ENCODE results near the gene SPAG4.

The SPAG4 gene

DNA sequence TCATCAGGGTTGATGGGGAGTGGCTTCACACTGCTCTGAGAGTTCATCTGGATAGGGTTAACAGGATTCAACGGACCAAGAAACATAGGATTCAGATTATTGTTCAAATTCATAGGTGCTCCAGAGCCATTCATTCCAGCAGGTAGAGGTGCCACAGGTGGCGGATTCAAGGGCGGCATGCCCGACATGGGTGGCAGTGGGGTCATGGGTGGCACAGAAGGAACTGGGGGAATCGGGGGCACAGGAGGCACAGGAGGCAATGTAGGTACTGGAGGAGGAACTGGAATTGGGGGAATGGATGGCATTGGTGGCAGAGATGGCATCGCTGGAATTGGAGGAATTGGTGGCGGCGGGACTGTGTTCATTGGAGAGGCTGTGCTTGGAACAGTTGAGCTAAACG is 38.8 kb downstream of the SPAG4 start:
- Histone ChIP-seq H2AFZ (ENCODE audit: low read length) (no peak overlapping the region), H3K9ac (ENCODE audit: low read depth, low read length, poor library complexity, severe bottlenecking) (no peak overlapping the region), H3K4me3 (ENCODE audit: low read length, poor library complexity, severe bottlenecking) (no peak overlapping the region), H3K27me3 (ENCODE audit: insufficient read depth, low read length, poor library complexity, severe bottlenecking) (no peaks in the 10 kb centered on the region), H3K36me3 (ENCODE audit: insufficient read depth, low read length) (peaks cover 48% of the 10 kb centered on the region), H3K9me2 (replicated peaks; ENCODE audit: low read depth, low read length) (no peaks in the 10 kb centered on the region), H4K20me1 (ENCODE audit: insufficient read depth, low read length, poor library complexity, severe bottlenecking) (peaks cover 100% of the 10 kb centered on the region), H3K79me2 (ENCODE audit: insufficient read depth, low read length) (peaks cover 100% of the 10 kb centered on the region), H3K9me3 (ENCODE audit: insufficient read depth, low read depth, low read length) (no peaks in the 10 kb centered on the region), H3K4me1 (ENCODE audit: insufficient read depth, low read length, poor library complexity, severe bottlenecking) (peaks cover 29% of the 10 kb centered on the region), H3K4me2 (ENCODE audit: low read depth, low read length, poor library complexity, severe bottlenecking) (no peak overlapping the region), H3F3A (ENCODE audit: low read depth) (no peaks in the 10 kb centered on the region)
- no peak for TF ChIP-seq EZH2phosphoT487 (IDR thresholded peaks at IDR 0.05; ENCODE audit: borderline replicate concordance)
- TF ChIP-seq, protein P1, sequence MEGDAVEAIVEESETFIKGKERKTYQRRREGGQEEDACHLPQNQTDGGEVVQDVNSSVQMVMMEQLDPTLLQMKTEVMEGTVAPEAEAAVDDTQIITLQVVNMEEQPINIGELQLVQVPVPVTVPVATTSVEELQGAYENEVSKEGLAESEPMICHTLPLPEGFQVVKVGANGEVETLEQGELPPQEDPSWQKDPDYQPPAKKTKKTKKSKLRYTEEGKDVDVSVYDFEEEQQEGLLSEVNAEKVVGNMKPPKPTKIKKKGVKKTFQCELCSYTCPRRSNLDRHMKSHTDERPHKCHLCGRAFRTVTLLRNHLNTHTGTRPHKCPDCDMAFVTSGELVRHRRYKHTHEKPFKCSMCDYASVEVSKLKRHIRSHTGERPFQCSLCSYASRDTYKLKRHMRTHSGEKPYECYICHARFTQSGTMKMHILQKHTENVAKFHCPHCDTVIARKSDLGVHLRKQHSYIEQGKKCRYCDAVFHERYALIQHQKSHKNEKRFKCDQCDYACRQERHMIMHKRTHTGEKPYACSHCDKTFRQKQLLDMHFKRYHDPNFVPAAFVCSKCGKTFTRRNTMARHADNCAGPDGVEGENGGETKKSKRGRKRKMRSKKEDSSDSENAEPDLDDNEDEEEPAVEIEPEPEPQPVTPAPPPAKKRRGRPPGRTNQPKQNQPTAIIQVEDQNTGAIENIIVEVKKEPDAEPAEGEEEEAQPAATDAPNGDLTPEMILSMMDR (conservative IDR thresholded peaks at IDR 0.05; ENCODE audit: low read length), result no peak

DNA sequence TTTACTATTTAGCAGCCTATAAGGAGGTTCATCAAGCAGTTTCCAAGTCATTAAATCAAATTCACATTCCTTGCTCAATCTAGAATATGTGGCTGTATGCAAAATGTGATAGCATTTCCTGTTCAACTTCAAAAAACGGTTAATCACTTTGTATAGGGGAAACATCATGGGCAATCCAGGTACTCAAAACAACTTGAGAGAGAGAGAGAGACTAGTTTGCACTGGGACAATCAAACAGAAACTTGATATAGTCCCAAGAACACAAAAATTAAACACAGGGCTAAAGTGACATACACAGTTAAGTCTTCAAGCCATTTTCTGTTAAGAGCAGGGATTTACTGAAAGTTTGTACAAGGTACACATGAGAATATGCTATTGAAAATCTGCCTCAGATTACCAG is 41.6 kb downstream of the SPAG4 start:
- Histone ChIP-seq H4K20me1 (ENCODE audit: insufficient read depth, low read length, poor library complexity, severe bottlenecking) (peaks cover 100% of the 10 kb centered on the region), H3K9ac (ENCODE audit: low read depth, low read length, poor library complexity, severe bottlenecking) (peak overlapping the region; percentile 22), H3K9me2 (replicated peaks; ENCODE audit: low read depth, low read length) (no peaks in the 10 kb centered on the region), H3K79me2 (ENCODE audit: insufficient read depth, low read length) (peaks cover 100% of the 10 kb centered on the region), H2AFZ (ENCODE audit: low read length) (no peak overlapping the region), H3K4me1 (ENCODE audit: insufficient read depth, low read length, poor library complexity, severe bottlenecking) (peaks cover 49% of the 10 kb centered on the region), H3K36me3 (ENCODE audit: insufficient read depth, low read length) (peaks cover 42% of the 10 kb centered on the region), H3K27me3 (ENCODE audit: insufficient read depth, low read length, poor library complexity, severe bottlenecking) (no peaks in the 10 kb centered on the region), H3K9me3 (ENCODE audit: insufficient read depth, low read depth, low read length) (no peaks in the 10 kb centered on the region), H3K4me2 (ENCODE audit: low read depth, low read length, poor library complexity, severe bottlenecking) (peak overlapping the region; percentile 98), H3F3A (ENCODE audit: low read depth) (no peaks in the 10 kb centered on the region), H3K4me3 (ENCODE audit: low read length, poor library complexity, severe bottlenecking) (peak overlapping the region; percentile 67)
- TF ChIP-seq EZH2phosphoT487 (IDR thresholded peaks at IDR 0.05; ENCODE audit: borderline replicate concordance), result no peak
- TF ChIP-seq, protein P1 (conservative IDR thresholded peaks at IDR 0.05; ENCODE audit: low read length), result no peak

DNA sequence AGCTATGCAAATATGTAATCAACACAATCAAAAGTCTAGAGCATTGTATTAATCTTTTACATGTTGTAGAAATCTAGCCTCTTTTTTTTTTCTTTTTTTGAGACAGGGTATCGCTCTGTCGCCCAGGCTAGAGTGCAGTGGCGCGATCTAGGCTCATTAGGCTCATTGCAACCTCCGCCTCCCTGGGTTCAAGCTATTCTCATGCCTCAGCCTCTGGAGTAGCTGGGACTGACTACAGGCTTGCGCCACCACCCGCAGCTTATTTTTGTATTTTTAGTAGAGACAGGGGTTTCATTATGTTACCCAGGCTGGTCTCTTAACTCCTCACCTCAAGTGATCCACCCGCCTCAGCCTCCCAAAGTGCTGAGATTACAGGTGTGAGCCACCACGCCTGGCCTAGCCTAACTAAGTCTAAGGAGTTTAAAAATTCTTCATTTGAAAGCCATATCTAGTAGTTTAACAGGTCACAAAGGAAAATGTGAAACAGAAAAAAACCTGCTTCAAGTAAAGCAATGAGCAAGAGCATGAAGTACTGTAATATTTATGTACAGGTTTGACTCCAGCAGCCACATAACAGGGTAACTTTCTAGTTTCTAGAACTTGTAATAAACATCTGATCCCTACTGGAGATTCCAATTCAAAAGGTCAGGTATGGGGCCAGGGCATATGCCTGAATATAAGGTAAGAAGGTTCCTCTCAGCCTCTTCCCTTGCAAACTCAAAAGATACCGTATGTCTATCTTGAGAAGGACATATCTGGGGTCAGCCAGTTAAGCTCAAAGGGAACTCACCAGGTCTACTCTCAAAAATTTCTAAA is 44.7 kb downstream of the SPAG4 start:
- Histone ChIP-seq H3K27me3 (ENCODE audit: insufficient read depth, low read length, poor library complexity, severe bottlenecking) (no peaks in the 10 kb centered on the region), H2AFZ (ENCODE audit: low read length) (no peak overlapping the region), H3K79me2 (ENCODE audit: insufficient read depth, low read length) (peaks cover 95% of the 10 kb centered on the region), H3K9ac (ENCODE audit: low read depth, low read length, poor library complexity, severe bottlenecking) (peak overlapping the region; percentile 98), H3F3A (ENCODE audit: low read depth) (no peaks in the 10 kb centered on the region), H3K4me3 (ENCODE audit: low read length, poor library complexity, severe bottlenecking) (peak overlapping the region; percentile 98), H3K4me1 (ENCODE audit: insufficient read depth, low read length, poor library complexity, severe bottlenecking) (peaks cover 56% of the 10 kb centered on the region), H3K9me2 (replicated peaks; ENCODE audit: low read depth, low read length) (no peaks in the 10 kb centered on the region), H4K20me1 (ENCODE audit: insufficient read depth, low read length, poor library complexity, severe bottlenecking) (peaks cover 92% of the 10 kb centered on the region), H3K4me2 (ENCODE audit: low read depth, low read length, poor library complexity, severe bottlenecking) (peak overlapping the region; percentile 98), H3K36me3 (ENCODE audit: insufficient read depth, low read length) (peaks cover 12% of the 10 kb centered on the region; the same call in 1 of the 2 replicates), H3K9me3 (ENCODE audit: insufficient read depth, low read depth, low read length) (no peaks in the 10 kb centered on the region)
- TF ChIP-seq, protein P1 (conservative IDR thresholded peaks at IDR 0.05; ENCODE audit: low read length), result no peak
- no peak for TF ChIP-seq EZH2phosphoT487 (IDR thresholded peaks at IDR 0.05; ENCODE audit: borderline replicate concordance)
